Activated CD4-positive, alpha-beta T cell treated with anti-CD3 and anti-CD28 coated beads, Interleukin-10, Interleukin-2, amounts not matched to agents 100 ng/mL and 50 ng/mL, durations not matched to agents 16 hours and 8 hours (primary cell): Measurements from ENCODE around the gene RAI14.
"Not testable (repeated sequence)": the region's sequence is repeated elsewhere in the genome, so short reads cannot be mapped to it uniquely, and the experiment has no call there.

Experiments
- DNase-seq: peaks from one replicate; pipeline ENCODE4 v3.0.0-alpha.2; 2020

Gene RAI14

GRCh38 chr5:34736445-34737115 is 80.5 kb downstream of the RAI14 start:
- no peak for DNase-seq

- no peak for DNase-seq
Measured at GRCh38 chr5:34737731-34738130, 81.6 kb downstream of the RAI14 start.

- DNase-seq: no peak
Measured at GRCh38 chr5:34738381-34738780, 82.3 kb downstream of the RAI14 start.

- no peak for DNase-seq
Measured at GRCh38 chr5:34740389-34740806, 84.3 kb downstream of the RAI14 start.

DNA sequence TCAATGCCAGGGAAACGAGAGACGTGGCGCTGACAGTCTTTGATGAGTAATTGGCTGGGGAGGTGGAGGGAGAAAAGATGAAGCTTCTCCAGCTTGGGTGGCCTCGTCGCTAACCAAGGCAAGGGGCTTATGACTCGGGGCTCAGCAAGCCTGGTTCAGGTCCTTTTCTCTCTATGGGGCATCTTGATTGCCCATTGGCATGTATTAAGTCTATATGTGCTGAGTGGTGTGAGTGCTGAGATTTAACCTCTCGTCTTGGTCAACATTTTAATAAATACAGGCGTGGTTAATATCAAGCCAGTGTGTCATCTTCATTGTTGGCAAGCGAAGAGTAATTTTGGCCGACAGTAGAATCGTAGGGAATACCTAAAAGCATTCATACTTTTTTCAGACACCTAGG is 85.9 kb downstream of the RAI14 start:
- no peak for DNase-seq

DNA sequence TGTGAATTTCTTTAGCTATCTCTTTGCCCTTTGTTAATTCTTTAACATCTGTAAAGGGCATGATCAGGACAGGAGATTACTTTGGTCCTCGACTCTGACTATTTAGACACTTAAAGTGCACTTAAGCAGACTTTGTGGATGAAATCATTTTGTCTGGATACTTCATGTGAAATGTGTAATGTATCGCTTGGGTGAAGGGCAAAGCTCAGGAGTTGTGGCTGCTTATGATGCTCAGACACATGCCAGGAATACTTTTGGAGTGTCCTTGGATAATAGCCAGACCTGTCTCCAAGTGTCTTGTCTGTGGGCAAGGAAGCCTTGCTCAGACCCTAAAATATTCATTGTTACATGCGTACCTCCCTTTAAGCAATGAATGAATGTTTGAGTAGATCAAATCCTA is 87.8 kb downstream of the RAI14 start:
- no peak for DNase-seq

GRCh38 chr5:34748431-34748830 is 92.3 kb downstream of the RAI14 start:
- no peak for DNase-seq

GRCh38 chr5:34749431-34749873 is 93.3 kb downstream of the RAI14 start:
- DNase-seq: no peak

- no peak for DNase-seq
Measured at GRCh38 chr5:34750206-34750605, 94.1 kb downstream of the RAI14 start.

DNA sequence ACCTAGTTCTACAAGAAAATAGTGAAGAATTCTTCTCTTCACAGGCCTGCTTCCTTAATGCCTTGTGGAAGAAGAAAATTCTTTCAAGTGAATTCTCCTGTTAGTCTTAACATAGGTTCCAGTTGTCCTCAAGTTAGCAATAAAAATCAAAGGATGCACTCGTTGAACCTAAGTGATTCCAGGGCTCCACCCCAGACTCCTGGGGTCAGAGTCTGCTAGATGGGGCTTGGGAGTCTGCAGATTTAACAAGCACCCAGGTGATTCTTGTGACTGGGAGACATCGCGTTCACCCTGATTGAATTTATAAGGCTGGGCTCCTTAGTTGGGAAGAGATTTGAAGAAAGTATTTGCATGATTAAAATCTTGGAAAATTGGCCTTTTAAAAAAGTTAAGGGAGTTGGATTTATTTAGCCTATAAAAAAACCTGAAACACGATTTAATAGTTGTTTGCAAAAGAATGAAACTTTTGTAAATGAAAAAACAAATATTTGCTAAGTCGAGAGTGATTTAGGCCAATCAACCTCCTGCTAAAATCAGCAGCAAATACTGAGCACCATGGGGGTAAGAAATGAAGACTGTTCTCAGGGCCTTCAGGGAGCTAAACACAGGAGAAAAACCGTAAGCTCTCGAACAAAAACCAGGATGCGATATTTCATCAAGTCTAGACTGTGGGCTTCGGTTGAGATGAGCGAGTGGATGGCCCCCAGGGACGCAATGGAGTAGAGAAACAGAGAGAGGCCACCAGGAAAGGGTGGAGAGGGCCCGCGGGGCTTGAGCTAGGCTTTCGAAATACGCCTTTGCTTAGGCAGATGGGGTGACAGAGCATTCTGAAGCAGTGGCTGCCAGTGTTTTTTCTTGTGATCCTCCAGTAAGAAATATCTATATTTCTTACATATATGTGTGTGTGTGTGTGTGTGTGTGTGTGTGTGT is 95.9 kb downstream of the RAI14 start:
- no peak for DNase-seq

GRCh38 chr5:34753236-34753635 is 97.1 kb downstream of the RAI14 start:
- not testable (repeated sequence) for DNase-seq

- DNase-seq: no peak
Measured at GRCh38 chr5:34755926-34756325, 99.8 kb downstream of the RAI14 start.

- DNase-seq: no peak
Measured at GRCh38 chr5:34756781-34757624, 100.9 kb downstream of the RAI14 start.

- DNase-seq: no peak
Measured at GRCh38 chr5:34758514-34758913, 102.4 kb downstream of the RAI14 start.

- not testable (repeated sequence) for DNase-seq
Measured at GRCh38 chr5:34759213-34759612, 103.1 kb downstream of the RAI14 start.

GRCh38 chr5:34765662-34766061 is 109.5 kb downstream of the RAI14 start:
- no peak for DNase-seq

- no peak for DNase-seq
Measured at GRCh38 chr5:34767180-34767579, 111.1 kb downstream of the RAI14 start.

DNA sequence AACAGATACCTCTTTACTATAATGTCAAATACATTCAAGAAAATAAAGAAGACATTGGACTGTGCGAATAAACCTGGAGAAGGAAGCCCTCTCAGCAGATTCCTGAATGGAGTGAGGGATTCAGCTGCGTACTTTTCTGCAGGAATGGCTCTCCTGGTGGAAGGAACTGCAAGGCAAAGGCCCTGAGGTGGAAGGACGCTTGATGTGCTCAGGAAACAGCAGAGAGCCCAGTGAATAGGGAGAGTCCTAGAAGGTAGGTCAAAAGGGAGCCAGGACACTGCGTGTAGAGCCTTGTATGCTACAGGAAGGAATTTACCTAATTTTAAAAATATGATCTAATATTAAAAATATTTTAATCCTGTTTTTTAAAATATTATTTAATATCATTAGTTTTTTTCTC is 114.4 kb downstream of the RAI14 start:
- DNase-seq: no peak

DNA sequence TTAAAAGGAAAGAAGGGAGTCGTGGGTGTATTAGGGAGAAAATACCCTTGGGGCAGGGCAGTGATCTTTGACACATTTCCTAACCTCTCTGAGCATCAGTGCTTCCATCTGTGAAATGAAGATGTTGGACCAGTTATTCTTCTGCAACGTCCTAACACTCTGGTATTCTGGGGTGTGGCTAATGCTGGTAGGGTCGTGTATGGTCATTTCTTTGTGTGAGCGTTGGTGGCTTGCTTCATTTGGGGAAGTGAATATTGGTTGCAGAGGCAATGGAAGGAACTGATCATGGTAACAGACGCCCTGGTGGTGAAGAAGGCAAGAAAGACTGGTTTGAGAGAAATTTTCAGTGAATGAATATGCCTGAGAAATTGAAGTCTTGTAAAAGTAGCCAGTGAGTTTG is 114.9 kb downstream of the RAI14 start:
- DNase-seq: no peak

- no peak for DNase-seq
Measured at GRCh38 chr5:34772267-34773098, 116.4 kb downstream of the RAI14 start.

DNA sequence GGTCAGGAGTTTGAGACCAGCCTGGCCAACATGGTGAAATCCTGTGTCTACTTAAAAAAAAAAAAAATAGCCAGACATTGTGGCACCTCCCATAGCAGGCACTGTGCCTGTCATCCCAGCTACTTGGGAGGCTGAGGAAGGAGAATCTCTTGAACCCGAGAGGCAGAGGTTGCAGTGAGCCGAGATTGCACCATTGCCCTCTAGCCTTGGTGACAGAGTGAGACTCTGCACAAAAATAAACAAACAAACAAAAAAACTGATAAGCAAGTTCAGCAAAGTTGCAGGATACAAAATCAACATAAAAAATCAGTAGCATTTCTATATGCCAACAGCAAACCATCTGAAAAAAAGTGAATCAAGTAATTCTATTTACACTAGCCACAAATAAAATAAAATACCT is 118.0 kb downstream of the RAI14 start:
- no peak for DNase-seq

DNA sequence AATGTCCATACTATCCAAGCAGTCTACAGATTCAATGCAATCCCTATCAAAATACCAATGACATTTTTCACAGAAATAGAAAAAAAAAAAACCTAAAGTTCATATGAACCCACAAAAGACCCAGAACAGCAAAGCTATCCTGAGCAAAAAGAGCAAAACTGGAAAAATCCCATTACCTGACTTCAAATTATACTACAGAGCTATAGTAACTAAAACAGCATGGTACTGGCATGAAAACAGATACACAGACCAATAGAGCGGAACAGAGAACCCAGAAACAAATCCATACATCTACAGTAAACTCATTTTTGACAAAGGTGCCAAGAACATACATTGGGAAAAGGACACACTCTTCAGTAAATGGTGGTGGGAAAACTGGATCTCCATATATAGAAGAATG is 118.5 kb downstream of the RAI14 start:
- not testable (repeated sequence) for DNase-seq
